Measurements from ENCODE around the gene ZACN.
A peak's percentile ranks its signal among the peaks of the same experiment; 100 is the strongest.

Gene ZACN

DNA sequence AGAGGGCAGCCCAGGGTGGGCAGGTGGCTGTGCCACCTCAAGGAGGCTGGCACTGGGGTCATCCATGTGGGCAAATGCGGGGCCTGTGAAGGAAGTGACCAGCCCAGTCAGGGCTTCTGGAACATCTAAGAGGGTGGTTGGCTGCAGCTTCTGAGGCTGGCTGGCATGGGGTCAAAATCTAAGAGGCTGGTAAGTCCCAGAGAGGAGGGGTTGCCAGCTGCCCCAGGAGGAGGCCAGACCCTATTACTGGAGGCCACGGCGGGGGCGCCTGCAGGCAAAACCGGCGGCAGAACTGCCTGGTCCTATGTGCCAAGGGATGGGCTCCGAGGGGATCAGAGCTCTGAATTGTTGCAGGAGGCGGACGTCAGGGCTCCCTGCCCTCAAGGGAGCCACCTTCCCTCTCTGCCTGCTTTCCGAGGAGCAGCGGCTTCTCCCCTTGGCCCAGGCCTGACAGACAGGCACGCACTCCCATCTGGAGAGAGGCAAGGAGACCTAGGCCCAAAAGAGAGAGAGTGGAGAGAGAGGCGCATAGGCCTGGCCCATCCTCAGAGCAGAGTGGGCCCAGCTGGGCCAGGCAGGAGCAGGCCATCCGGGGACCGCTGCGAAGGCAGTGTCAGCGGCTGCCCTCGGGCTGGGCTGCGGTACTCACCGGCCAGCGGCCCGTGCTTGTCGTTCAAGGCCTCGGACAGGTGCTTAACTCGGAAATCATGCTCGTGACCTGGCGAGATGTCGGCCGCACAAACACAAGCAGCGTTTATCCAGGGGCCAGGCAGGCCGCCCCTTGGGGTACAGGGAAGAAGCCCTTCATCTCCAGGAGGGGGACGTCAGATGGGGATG lies 10.9 kb downstream of the ZACN start:
- no peak for TF ChIP-seq JUND (IDR thresholded peaks at IDR 0.05; ENCODE audit: low read depth)
- DNase-seq (ENCODE audit: low read depth in 1 of 2, low spot score in 1 of 2), result no peak
- in situ Hi-C loops (cut with HindIII; ENCODE audit: low pct_unique_long_range_greater_than_20kb, low sequenced_read_pairs), result no loop called here

- TF ChIP-seq JUND (IDR thresholded peaks at IDR 0.05; ENCODE audit: low read depth), result no peak
- in situ Hi-C loops (cut with HindIII; ENCODE audit: low pct_unique_long_range_greater_than_20kb, low sequenced_read_pairs), result no loop called here
- no peak for DNase-seq (ENCODE audit: low read depth in 1 of 2, low spot score in 1 of 2)
Observed at GRCh38 chr17:76090517-76091129, 11.6 kb downstream of the ZACN start.

DNA sequence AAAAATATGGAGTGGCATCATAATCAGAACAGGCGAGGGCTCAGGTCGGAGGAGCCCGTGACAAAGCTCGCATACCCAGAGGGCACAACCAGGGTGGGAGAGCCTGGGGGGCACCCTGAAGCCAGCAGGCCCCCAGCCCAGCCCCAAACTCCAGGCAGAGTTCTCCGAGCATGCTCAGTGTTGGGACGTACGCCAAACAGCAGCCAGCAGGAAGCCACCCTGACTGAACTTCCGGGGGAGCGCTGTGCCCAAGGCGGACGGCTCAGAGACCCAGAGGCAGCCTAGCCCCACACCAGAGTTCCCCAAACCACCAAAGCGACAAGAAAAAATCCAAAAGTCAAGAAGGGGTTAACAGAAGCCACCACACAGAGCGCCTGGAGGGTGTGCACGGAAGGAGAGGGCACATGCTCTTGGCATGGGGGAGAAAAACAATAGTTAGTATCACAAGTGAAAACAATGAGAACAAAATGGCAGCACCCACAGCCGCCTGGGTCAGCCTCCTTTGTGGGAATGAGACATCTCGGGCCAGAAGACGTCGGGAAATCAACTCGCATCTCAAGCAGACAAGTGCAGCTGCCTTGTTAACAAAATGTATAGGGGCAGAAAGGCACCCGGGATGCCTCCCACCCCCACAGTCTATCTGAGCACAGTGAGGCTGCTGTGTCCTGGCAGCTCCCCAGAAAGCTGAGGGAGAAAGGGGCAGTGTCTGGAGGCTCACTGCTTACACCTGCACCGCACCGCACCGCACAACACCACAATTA lies 12.7 kb downstream of the ZACN start:
- no peak for DNase-seq (ENCODE audit: low read depth in 1 of 2, low spot score in 1 of 2)
- no peak for TF ChIP-seq JUND (IDR thresholded peaks at IDR 0.05; ENCODE audit: low read depth)
- in situ Hi-C loops (cut with HindIII; ENCODE audit: low pct_unique_long_range_greater_than_20kb, low sequenced_read_pairs), result no loop called here

GRCh38 chr17:76092526-76093413 lies 13.8 kb downstream of the ZACN start:
- no peak for DNase-seq (ENCODE audit: low read depth in 1 of 2, low spot score in 1 of 2)
- in situ Hi-C loops (cut with HindIII; ENCODE audit: low pct_unique_long_range_greater_than_20kb, low sequenced_read_pairs), result no loop called here
- TF ChIP-seq JUND (IDR thresholded peaks at IDR 0.05; ENCODE audit: low read depth), result no peak

DNA sequence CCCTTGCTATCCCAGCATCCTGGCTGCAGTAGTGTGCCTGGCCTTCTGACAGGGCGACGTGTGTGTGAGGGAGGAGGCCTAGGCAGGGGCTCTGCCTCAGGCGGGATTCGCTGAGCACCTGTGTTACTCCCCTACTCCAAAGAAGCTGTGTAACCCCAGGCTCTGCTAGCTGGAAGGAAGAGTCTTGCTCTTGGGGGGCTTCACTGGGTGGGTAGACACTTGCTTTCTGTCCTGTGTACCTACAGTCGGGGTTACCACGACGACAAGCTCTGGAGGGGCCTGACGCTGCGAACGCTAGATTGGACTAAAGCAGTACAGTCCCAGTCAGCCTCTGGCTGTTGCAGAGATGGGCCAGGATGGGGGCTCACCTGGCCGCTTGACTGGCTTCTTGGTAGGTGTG lies 15.1 kb downstream of the ZACN start:
- in situ Hi-C loops (cut with HindIII; ENCODE audit: low pct_unique_long_range_greater_than_20kb, low sequenced_read_pairs), result no loop called here
- no peak for TF ChIP-seq JUND (IDR thresholded peaks at IDR 0.05; ENCODE audit: low read depth)
- no peak for DNase-seq (ENCODE audit: low read depth in 1 of 2, low spot score in 1 of 2)

- in situ Hi-C loops (cut with HindIII; ENCODE audit: low pct_unique_long_range_greater_than_20kb, low sequenced_read_pairs), result no loop called here
- DNase-seq (ENCODE audit: low read depth in 1 of 2, low spot score in 1 of 2), result no peak
- no peak for TF ChIP-seq JUND (IDR thresholded peaks at IDR 0.05; ENCODE audit: low read depth)
Observed at GRCh38 chr17:76095943-76096342, 17.0 kb downstream of the ZACN start.

GRCh38 chr17:76097716-76098295 lies 18.8 kb downstream of the ZACN start:
- in situ Hi-C loops (cut with HindIII; ENCODE audit: low pct_unique_long_range_greater_than_20kb, low sequenced_read_pairs), result no loop called here
- TF ChIP-seq JUND (IDR thresholded peaks at IDR 0.05; ENCODE audit: low read depth), result no peak
- DNase-seq (ENCODE audit: low read depth in 1 of 2, low spot score in 1 of 2), result no peak

- peak in 1 of 2 experiments; percentile 85 for DNase-seq (ENCODE audit: low read depth in 1 of 2, low spot score in 1 of 2)
- in situ Hi-C loops (cut with HindIII; ENCODE audit: low pct_unique_long_range_greater_than_20kb, low sequenced_read_pairs), result no loop called here
- no peak for TF ChIP-seq JUND (IDR thresholded peaks at IDR 0.05; ENCODE audit: low read depth)
Observed at GRCh38 chr17:76102944-76103273, 23.9 kb downstream of the ZACN start.

GRCh38 chr17:76103274-76104139 lies 24.5 kb downstream of the ZACN start, which contains the start of gene EXOC7:
Gene EXOC7, minus strand, starts transcription at chr17:76103787. Its CDS starts 95 bp downstream, at chr17:76103692.
- DNase-seq (ENCODE audit: low read depth in 1 of 2, low spot score in 1 of 2), result peak; percentile 89 to 96
- TF ChIP-seq JUND (IDR thresholded peaks at IDR 0.05; ENCODE audit: low read depth), result no peak
- in situ Hi-C loops (cut with HindIII; ENCODE audit: low pct_unique_long_range_greater_than_20kb, low sequenced_read_pairs), result no loop called here

DNA sequence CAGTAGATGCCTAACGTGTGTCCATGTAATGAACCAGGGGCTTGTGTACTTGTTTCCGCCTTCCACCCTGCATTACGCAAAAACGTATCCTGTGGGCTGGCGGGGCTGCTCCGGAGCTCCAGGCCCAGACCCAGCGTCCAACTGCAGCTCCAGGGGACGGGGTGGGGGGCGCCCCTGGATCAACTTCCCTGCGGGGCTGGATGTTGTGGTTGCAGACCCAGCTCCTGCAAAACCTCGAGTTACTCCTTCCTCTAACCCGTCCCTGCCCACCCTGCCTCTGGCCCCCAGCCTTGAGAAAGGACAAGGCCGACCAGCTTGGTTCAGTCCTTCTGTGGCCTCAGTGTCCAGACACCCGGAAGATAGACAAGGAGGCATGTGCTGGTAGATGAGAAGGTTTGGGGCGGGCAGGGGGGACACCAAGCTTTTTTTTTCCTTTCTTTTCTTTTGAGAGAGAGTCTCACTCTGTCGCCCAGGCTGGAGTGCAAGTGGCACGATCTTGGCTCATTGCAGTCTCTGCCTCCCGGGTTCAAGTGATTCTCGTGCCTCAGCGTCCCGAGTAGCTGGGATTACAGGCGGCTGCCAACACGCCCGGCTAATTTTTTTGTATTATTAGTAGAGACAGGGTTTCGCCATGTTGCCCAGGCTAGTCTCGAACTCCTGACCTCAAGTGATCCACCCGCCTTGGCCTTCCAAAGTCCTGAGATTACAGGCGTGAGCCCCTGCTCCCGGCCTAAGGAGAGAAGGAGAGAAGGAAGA lies 25.3 kb downstream of the ZACN start:
- no peak for DNase-seq (ENCODE audit: low read depth in 1 of 2, low spot score in 1 of 2)
- in situ Hi-C loops (cut with HindIII; ENCODE audit: low pct_unique_long_range_greater_than_20kb, low sequenced_read_pairs), result no loop called here
- TF ChIP-seq JUND (IDR thresholded peaks at IDR 0.05; ENCODE audit: low read depth), result no peak
